Stimulated activated memory B cell treated with anti-CD40 and anti-IgM and Interleukin-4, amounts not matched to agents 10 μg/mL and 1 μg/mL and 100 μg/mL, for 72 hours (primary cell): ENCODE measurements around the gene KIRREL1.

ENCODE experiments used
- ATAC-seq: fragments of 150-1000 bp; cut with Tn5 transposase; 2 replicates; pipeline ENCODE4 v1.10.0; 2021
- H3K27ac Mint-ChIP-seq: one replicate; pipeline ENCODE4 v1.8.0; 2022; ENCODE audit warnings: mild to moderate bottlenecking, mixed read lengths
- H3K27me3 Mint-ChIP-seq: one replicate; pipeline ENCODE4 v1.8.0; 2022; ENCODE audit warnings: mixed read lengths
- H3K36me3 Mint-ChIP-seq: one replicate; pipeline ENCODE4 v1.8.0; 2022; ENCODE audit warnings: mixed read lengths
- H3K4me1 Mint-ChIP-seq: one replicate; pipeline ENCODE4 v1.8.0; 2022; ENCODE audit warnings: mixed read lengths
- H3K4me3 Mint-ChIP-seq: one replicate; pipeline ENCODE4 v1.8.0; 2022; ENCODE audit warnings: mild to moderate bottlenecking, moderate library complexity, mixed read lengths
- H3K9me3 Mint-ChIP-seq: one replicate; pipeline ENCODE4 v1.8.0; 2022; ENCODE audit warnings: mixed read lengths

Gene KIRREL1

GRCh38 chr1:158011714-158012113 lies 18.3 kb downstream of the KIRREL1 start:
- H3K4me3 Mint-ChIP-seq, result no peak overlapping the region
- H3K36me3 Mint-ChIP-seq, result no peaks in the 10 kb centered on the region
- H3K4me1 Mint-ChIP-seq, result no peaks in the 10 kb centered on the region
- no peak for ATAC-seq
- H3K27ac Mint-ChIP-seq, result no peak overlapping the region
- no peaks in the 10 kb centered on the region for H3K9me3 Mint-ChIP-seq
- peaks cover 57% of the 10 kb centered on the region for H3K27me3 Mint-ChIP-seq

DNA sequence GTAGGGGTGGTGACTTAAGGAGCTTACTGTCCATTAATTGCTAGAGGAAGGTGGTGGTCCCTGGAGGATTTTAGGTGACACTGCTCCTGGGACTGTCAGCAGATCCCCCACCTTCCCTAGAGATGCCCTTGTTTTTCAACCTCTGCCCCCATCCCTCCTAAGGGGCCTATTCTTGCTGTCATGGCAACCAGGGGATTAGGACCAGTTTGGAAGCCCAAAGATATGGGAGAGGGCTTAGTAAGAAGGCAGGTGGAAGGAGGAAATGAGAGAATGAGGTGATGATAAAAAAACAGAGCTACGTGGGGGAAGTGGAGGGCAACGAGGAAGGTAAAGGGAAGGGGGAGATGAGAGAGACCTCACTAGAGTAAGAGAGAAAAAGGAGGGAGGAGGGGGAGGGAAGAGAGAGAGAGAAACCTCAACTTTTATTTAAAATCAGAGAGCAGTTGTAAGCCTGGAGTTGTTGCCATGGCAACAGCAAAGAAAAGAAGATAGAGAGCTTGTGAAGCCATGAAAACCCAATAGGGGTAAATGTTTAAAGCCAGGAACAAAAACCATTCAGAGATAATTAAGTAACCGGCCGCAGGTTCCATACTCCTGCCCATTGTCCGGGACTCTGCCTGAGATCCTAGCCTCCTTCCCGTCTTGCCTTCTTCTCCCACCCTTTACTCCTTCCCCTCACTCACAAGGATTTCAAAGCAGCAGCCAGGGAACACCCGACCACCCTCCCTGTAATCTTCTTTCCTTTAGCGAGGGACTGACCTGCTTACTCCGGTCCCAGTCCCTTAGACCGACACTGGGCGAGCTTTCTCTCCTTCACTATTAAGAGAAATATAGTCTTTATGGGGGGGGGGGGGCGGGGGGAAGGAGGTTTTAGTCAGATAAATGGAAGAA lies 20.6 kb downstream of the KIRREL1 start:
- Mint-ChIP-seq H3K27me3 (peaks cover 60% of the 10 kb centered on the region), H3K4me3 (no peak overlapping the region), H3K36me3 (no peaks in the 10 kb centered on the region), H3K9me3 (no peaks in the 10 kb centered on the region), H3K27ac (no peak overlapping the region), H3K4me1 (no peaks in the 10 kb centered on the region)
- ATAC-seq, result no peak

DNA sequence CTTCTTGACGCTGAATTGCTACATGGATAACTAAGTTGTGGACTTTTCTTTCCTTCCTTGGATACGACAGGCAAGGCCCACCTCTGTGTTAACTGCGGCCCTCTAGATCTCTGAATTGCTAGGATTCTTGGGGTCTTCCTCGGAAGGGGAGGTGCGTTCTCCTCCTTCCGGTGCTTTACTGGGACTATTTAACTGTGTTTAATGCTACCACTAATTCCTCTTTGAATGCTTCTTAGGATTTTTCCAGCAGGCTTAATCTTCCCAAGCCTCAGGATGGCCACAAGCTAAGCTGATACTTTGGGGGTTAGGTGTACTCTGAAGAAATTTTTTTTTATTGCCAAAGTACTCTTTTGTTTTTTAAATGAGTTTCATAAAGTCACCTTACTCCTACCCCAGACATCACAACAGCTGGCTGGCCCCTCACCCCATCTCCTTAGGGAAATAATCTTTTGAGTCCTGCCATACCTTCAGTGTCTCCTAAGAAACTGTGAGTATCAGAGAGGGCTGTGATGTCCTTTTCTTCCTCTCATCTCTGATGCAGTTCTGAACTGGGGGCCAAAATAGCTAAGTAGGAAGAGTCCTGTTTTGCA lies 21.4 kb downstream of the KIRREL1 start:
- H3K4me3 Mint-ChIP-seq, result no peak overlapping the region
- H3K4me1 Mint-ChIP-seq, result no peaks in the 10 kb centered on the region
- no peaks in the 10 kb centered on the region for H3K9me3 Mint-ChIP-seq
- H3K27me3 Mint-ChIP-seq, result peaks cover 67% of the 10 kb centered on the region
- no peak for ATAC-seq
- H3K36me3 Mint-ChIP-seq, result no peaks in the 10 kb centered on the region
- H3K27ac Mint-ChIP-seq, result no peak overlapping the region

DNA sequence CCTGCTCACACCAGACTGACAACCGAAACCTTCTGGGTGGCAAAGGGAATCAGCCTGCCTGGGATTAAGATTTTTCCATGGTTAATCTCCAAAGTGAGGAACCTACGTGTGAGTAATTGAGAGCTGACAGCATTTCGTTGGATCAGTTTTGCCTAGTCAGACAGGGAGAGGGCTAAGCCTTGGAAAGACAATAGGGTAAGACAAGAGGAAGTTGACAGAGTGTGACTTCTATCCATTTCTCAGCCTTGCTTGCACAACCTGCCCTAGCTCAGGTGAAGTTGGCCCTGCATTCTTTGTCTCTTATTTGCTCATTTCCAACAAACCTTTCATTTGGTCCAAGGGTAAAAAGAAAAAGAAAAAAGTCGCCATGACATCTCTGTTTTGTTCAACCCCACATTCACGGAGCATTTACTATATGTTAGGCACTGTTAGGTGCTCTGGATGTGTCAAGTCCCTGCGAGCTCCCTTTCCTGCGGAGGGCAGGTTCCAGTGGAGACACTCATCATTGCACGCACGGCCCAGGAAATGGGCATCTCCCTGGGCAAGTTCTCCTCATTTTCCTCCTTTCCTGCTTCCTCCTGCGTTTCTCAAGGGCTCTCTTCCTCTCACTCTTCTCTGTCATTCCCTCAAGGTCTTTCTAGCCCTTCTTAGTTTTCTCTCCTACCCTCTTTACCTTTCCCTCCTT lies 23.3 kb downstream of the KIRREL1 start:
- ATAC-seq, result no peak
- Mint-ChIP-seq H3K27ac (no peak overlapping the region), H3K4me1 (no peaks in the 10 kb centered on the region), H3K36me3 (no peaks in the 10 kb centered on the region), H3K9me3 (no peaks in the 10 kb centered on the region), H3K4me3 (no peak overlapping the region), H3K27me3 (peaks cover 61% of the 10 kb centered on the region)

DNA sequence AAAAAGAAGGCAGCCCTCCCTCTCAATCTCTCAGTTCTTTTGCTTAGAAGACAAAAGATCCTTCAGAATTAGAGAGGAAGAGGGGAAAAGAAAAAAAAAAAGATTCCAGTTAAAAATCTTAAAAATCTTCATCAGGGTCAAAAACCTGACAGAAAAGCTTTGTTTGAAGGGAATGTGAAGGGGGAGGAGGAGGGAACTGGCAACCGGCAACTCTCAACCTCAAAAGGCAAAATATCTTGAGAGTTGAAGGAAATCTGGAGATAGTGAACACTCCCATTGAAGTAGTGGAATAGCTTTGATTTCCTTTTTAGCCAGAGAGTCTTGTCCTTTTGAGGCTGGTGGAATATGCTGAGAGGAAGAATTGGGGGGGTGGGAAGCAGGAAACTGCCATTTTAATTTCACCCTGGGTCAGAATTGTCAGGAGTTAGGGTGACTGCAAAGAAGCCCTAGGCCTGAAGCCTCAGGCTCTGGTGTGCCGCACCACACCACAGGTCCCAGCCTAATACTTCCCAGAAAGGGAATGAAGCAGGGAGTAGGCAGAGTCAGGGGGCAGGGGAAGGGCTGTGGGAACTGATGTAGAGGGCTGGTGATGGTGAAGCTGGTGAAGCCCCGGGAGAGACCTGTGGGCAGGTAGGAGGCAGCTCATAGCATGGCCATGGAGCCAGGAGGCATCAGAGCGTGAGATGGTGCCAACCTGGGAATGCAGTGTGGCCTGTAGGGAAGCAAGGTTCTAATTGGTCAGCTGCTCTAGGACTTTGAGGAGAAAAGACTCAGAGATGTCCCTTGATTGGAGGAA lies 24.6 kb downstream of the KIRREL1 start:
- no peaks in the 10 kb centered on the region for H3K4me1 Mint-ChIP-seq
- peaks cover 55% of the 10 kb centered on the region for H3K27me3 Mint-ChIP-seq
- H3K4me3 Mint-ChIP-seq, result no peak overlapping the region
- no peak for ATAC-seq
- H3K27ac Mint-ChIP-seq, result no peak overlapping the region
- H3K36me3 Mint-ChIP-seq, result no peaks in the 10 kb centered on the region
- H3K9me3 Mint-ChIP-seq, result no peaks in the 10 kb centered on the region

- no peak overlapping the region for H3K27ac Mint-ChIP-seq
- H3K9me3 Mint-ChIP-seq, result no peaks in the 10 kb centered on the region
- no peaks in the 10 kb centered on the region for H3K4me1 Mint-ChIP-seq
- peak; percentile 18 for ATAC-seq
- H3K27me3 Mint-ChIP-seq, result peaks cover 50% of the 10 kb centered on the region
- H3K36me3 Mint-ChIP-seq, result no peaks in the 10 kb centered on the region
- no peak overlapping the region for H3K4me3 Mint-ChIP-seq
These were observed 25.9 kb downstream of the KIRREL1 start for GRCh38 chr1:158019171-158019868.

DNA sequence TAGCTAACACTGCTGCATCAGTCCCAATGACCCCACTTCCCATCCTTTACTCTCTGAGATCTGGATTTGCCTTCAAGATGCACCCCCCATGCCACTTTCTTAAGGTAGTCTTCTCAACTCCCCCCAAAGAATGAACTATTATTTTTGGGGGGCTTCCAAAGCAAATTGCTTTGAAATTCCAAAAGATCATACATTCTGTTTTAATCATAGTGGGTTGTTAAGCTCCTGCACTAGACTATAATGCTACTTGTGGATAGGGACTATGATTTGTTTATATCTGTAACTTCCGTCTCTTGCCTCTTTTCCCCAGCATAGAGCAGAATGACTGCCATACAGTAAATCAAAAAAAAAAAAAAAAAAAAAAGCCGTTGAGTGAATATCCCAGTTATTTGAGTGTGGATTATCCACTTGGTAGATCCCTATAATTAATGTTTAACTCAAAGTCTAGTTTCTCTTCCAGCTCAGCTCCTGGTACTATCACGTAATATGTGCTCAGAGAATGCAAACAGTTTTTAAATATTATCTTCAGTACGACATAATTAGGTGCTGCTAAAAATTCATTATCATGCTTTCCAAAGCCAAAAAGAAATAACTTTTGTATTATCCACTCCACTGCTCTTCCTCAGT lies 26.9 kb downstream of the KIRREL1 start:
- Mint-ChIP-seq H3K36me3 (no peaks in the 10 kb centered on the region), H3K9me3 (no peaks in the 10 kb centered on the region), H3K27ac (no peak overlapping the region), H3K4me3 (no peak overlapping the region), H3K27me3 (peaks cover 59% of the 10 kb centered on the region), H3K4me1 (no peaks in the 10 kb centered on the region)
- no peak for ATAC-seq

DNA sequence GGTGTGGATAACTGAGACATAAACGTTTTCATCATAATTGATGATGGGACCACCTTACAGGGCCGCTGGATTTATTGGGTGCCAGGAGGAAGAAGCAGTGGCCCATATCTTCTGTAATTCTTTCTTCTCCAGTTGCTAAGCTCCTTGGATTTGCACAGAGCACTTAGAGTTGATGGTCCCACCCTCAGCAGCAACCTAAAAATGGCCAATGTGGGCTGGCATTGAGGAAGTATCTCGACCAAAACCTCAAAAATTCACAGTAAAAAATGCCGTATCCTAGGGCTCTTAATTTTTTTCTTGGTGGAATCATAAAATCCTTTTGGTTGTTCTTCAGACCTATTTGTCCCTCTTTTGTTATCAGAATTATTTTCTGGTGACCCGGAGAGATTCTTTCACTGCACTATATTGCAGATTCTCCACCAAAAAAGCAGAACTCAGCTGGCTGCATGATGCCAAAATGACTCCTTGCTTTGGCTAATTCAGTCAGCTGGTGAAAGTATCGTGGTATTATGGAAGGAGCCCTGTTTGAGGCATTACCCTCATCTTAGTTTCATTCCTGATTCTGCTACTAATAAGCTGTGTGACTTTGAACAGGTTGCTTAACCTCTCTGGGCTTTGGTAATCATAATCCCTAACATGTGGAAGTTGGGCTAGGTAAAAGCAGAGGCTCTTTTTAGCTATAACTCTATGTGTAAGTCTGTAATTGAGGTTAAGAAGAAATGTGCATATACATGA lies 27.6 kb downstream of the KIRREL1 start:
- Mint-ChIP-seq H3K4me3 (no peak overlapping the region), H3K27ac (no peak overlapping the region), H3K9me3 (no peaks in the 10 kb centered on the region), H3K27me3 (peaks cover 63% of the 10 kb centered on the region), H3K36me3 (no peaks in the 10 kb centered on the region), H3K4me1 (no peaks in the 10 kb centered on the region)
- ATAC-seq, result no peak

- no peaks in the 10 kb centered on the region for H3K36me3 Mint-ChIP-seq
These were observed 28.3 kb downstream of the KIRREL1 start for GRCh38 chr1:158021721-158022120.

GRCh38 chr1:158022554-158023312 lies 29.3 kb downstream of the KIRREL1 start:
- H3K27ac Mint-ChIP-seq, result no peak overlapping the region
- H3K4me3 Mint-ChIP-seq, result no peak overlapping the region
- no peaks in the 10 kb centered on the region for H3K9me3 Mint-ChIP-seq
- H3K36me3 Mint-ChIP-seq, result no peaks in the 10 kb centered on the region
- no peak for ATAC-seq
- no peaks in the 10 kb centered on the region for H3K4me1 Mint-ChIP-seq
- peaks cover 50% of the 10 kb centered on the region for H3K27me3 Mint-ChIP-seq

More at GRCh38 chr1:158021721-158022120, 28.3 kb downstream of the KIRREL1 start:
- peaks cover 60% of the 10 kb centered on the region for H3K27me3 Mint-ChIP-seq
- H3K9me3 Mint-ChIP-seq, result no peaks in the 10 kb centered on the region
- no peak overlapping the region for H3K27ac Mint-ChIP-seq
- no peak overlapping the region for H3K4me3 Mint-ChIP-seq
- H3K4me1 Mint-ChIP-seq, result no peaks in the 10 kb centered on the region
- no peak for ATAC-seq

DNA sequence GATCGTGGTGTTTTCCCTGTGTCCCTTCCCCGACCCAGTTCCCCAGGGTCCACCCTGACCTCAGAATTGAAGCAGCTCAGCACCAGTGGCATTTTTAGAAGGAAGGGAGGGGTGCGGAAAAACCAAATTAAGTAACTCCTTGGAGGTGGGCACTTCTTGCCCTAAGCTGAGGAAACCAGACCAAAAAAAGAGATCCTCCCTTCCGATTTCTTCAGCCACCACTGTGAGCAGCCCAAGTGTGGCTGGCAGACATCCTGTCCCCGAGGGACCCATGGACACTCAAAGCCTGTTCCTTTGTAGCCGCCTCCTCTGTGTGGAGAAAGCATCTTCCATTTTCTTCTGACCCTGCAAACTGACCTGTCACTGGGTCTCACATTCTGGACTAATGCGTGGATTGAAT lies 31.3 kb downstream of the KIRREL1 start:
- H3K4me3 Mint-ChIP-seq, result no peak overlapping the region
- no peaks in the 10 kb centered on the region for H3K36me3 Mint-ChIP-seq
- H3K27me3 Mint-ChIP-seq, result peaks cover 29% of the 10 kb centered on the region

DNA sequence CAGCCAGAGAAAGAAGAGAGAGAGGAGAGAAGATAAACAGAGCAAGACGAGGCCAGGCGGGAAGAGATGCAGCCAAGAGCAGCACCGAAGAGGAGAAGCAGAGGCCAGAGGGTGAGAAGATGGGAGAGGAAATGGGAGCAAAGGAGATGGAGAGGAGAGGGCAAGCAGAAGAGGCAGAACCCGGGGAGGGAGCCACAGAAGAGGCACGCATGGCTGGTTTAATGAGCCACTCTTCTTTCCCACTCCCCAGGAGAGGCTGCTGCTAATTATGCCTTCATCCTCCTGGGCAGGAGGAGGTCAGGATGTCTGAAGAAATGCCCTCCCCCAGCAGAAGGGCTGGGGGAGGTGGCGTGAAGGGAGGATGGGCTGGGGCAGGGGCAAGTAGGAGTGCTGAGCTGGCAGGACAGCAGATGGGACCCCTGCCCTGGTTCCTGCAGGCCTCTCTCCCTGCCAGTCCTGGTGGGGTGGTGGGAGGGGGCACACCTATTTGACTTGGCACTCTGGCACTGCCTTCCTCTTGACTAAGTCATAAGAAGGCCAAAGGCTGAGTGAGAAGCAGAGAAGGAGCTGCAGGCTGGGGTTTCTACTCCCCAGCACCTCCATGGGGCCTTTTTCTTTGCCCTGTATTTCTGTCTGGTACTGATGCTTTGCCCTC lies 32.3 kb downstream of the KIRREL1 start:
- H3K36me3 Mint-ChIP-seq, result no peaks in the 10 kb centered on the region
- peaks cover 23% of the 10 kb centered on the region for H3K27me3 Mint-ChIP-seq
- no peak overlapping the region for H3K27ac Mint-ChIP-seq
- H3K9me3 Mint-ChIP-seq, result no peaks in the 10 kb centered on the region
- H3K4me1 Mint-ChIP-seq, result no peaks in the 10 kb centered on the region
- ATAC-seq, result no peak
- H3K4me3 Mint-ChIP-seq, result no peak overlapping the region

More for the DNA sequence above, 31.3 kb downstream of the KIRREL1 start:
- no peak for ATAC-seq
- H3K4me1 Mint-ChIP-seq, result no peaks in the 10 kb centered on the region
- H3K27ac Mint-ChIP-seq, result no peak overlapping the region
- no peaks in the 10 kb centered on the region for H3K9me3 Mint-ChIP-seq

- Mint-ChIP-seq H3K27ac (no peak overlapping the region), H3K9me3 (no peaks in the 10 kb centered on the region), H3K27me3 (peaks cover 25% of the 10 kb centered on the region), H3K4me3 (no peak overlapping the region), H3K4me1 (no peaks in the 10 kb centered on the region), H3K36me3 (no peaks in the 10 kb centered on the region)
- no peak for ATAC-seq
These were observed 33.2 kb downstream of the KIRREL1 start for GRCh38 chr1:158026651-158027050.
